ENCODE measurements around the gene SRPRB. TPM values are rescaled to one million over a fixed set of nuclear protein-coding genes. Genes with fewer than 3 reads are reported as not detected.

Gene SRPRB
- polyA plus RNA-seq, 1 donor, result 55.9 TPM

DNA sequence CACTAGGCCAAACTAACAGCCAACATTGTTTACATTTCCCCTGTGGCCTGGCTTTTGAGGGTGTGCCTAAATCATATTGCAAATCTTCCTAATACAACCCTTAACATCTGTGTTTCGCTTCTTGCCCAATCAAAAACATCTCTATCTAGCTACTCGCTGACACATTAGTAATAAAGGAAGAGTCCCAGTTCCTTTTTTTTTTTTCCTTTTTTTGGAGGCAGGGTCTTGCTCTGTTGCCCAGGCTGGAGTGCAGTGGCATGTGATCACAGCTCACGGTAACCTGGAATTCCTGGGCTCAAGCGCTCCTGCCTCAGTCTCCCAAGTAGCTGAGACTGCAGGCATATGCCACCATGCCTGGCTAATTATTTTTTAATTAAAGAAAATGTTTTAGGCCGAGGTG is 2.1 kb upstream of the SRPRB start:
- no CpG with 5 or more reads among the region's 5 CpGs for WGBS (ENCODE audit: insufficient coverage, low lambda C conversion rate)
- no peak overlapping the region for H3K27ac ChIP-seq (ENCODE audit: low read length)
- H3K27me3 ChIP-seq (ENCODE audit: control insufficient read depth, insufficient read depth, low read length), result peaks cover 9% of the 10 kb centered on the region
- DNase-seq, result no peak
- no peaks in the 10 kb centered on the region for H3K9me3 ChIP-seq (ENCODE audit: control insufficient read depth, low read depth, low read length)
- no peak overlapping the region for H3K4me3 ChIP-seq (ENCODE audit: low read length)
- H3K4me1 ChIP-seq (ENCODE audit: control insufficient read depth, insufficient read depth, low read length), result no peaks in the 10 kb centered on the region
- H3K36me3 ChIP-seq (ENCODE audit: control insufficient read depth, insufficient read depth, low read length), result peaks cover 7% of the 10 kb centered on the region

DNA sequence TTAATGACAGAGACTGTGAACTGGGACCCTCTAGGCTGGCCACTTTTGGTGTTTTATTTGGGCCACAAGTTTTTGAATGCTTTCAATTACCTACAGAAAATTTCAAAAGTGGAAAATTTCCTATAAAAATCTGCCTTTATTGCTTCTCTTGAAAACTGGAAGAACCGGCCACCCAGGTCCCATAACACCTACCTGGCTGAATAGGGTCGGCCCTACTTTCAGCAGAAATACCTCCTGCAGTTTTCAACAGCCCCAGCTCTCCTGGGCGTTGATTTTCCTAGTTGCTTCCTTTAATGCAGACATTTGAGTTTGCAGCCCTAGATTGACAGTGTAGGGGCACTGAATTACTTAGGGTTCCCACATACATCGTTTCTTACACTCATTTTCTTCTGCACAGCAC is 719 bp upstream of the SRPRB start:
- no peaks in the 10 kb centered on the region for H3K4me1 ChIP-seq (ENCODE audit: control insufficient read depth, insufficient read depth, low read length)
- whole genome bisulfite sequencing (ENCODE audit: insufficient coverage, low lambda C conversion rate), result 33% methylated on average over 1 of the region's 4 CpGs
- no peak for DNase-seq

DNA sequence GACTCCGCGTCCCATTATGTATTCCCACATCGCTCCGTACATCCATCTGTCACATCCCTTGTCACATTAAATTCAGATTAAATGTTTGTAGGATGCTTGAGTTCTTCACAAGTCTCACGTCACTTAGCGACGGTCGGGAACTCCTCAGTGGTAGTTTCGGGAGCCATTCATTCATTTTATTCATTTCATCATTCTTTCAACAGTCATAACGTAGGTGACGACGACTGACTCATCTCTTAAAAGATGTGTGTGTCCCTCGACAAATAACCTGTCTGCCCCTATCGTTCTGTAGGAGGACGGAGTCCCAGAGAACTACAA is 272 bp upstream of the SRPRB start:
- H3K4me3 ChIP-seq (ENCODE audit: low read length), result peak overlapping the region; percentile 90
- H3K4me1 ChIP-seq (ENCODE audit: control insufficient read depth, insufficient read depth, low read length), result no peaks in the 10 kb centered on the region
- no peaks in the 10 kb centered on the region for H3K9me3 ChIP-seq (ENCODE audit: control insufficient read depth, low read depth, low read length)
- peaks cover 8% of the 10 kb centered on the region for H3K27me3 ChIP-seq (ENCODE audit: control insufficient read depth, insufficient read depth, low read length)
- WGBS (ENCODE audit: insufficient coverage, low lambda C conversion rate), result no CpG with 5 or more reads among the region's 15 CpGs
- H3K36me3 ChIP-seq (ENCODE audit: control insufficient read depth, insufficient read depth, low read length), result peaks cover 12% of the 10 kb centered on the region
- H3K27ac ChIP-seq (ENCODE audit: low read length), result no peak overlapping the region
- no peak for DNase-seq

More for the DNA sequence above, 719 bp upstream of the SRPRB start:
- H3K36me3 ChIP-seq (ENCODE audit: control insufficient read depth, insufficient read depth, low read length), result peaks cover 8% of the 10 kb centered on the region
- peaks cover 9% of the 10 kb centered on the region for H3K27me3 ChIP-seq (ENCODE audit: control insufficient read depth, insufficient read depth, low read length)
- H3K27ac ChIP-seq (ENCODE audit: low read length), result no peak overlapping the region
- H3K9me3 ChIP-seq (ENCODE audit: control insufficient read depth, low read depth, low read length), result no peaks in the 10 kb centered on the region
- peak overlapping the region; percentile 90 for H3K4me3 ChIP-seq (ENCODE audit: low read length)

DNA sequence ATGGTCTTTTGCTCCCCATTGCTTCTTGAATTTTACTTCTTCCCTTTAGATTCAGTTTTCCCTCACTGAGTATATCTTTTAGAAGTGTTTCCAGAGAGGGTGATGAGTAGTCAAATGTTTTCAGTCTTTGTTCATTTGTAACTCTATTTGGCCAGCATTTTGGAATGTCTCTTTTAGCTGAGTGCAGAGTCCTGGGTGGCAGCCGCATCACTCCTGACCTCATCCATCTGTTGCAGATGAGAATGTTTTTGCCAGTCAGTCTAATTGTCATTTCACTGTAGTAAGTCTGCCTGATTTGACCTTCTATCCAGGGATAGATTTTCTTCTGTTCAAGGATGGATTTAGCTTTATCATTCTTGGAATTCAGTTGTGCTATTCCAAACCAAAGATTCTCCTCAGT is 7.3 kb downstream of the SRPRB start:
- peaks cover 43% of the 10 kb centered on the region for H3K36me3 ChIP-seq (ENCODE audit: control insufficient read depth, insufficient read depth, low read length)
- no peaks in the 10 kb centered on the region for H3K4me1 ChIP-seq (ENCODE audit: control insufficient read depth, insufficient read depth, low read length)
- no CpG with 5 or more reads among the region's 1 CpG for WGBS (ENCODE audit: insufficient coverage, low lambda C conversion rate)

DNA sequence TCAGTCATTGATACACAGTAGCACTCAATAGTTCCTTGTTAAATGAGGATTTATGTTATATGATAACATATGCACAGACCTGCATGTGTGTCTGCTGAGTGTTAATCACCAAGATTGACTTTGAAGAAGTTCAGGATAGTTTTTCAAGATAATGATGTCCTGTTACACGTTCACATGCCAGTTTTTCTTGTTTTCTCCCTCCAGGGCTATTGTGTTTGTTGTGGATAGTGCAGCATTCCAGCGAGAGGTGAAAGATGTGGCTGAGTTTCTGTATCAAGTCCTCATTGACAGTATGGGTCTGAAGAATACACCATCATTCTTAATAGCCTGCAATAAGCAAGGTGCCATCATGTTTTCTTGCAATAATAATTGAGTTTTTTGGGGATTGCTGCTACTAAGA is 9.8 kb downstream of the SRPRB start:
- no peak overlapping the region for H3K27ac ChIP-seq (ENCODE audit: low read length)
- no peak overlapping the region for H3K4me3 ChIP-seq (ENCODE audit: low read length)
- H3K27me3 ChIP-seq (ENCODE audit: control insufficient read depth, insufficient read depth, low read length), result no peaks in the 10 kb centered on the region
- 71% methylated on average over 1 of the region's 2 CpGs for WGBS (ENCODE audit: insufficient coverage, low lambda C conversion rate)
- no peaks in the 10 kb centered on the region for H3K9me3 ChIP-seq (ENCODE audit: control insufficient read depth, low read depth, low read length)
- no peaks in the 10 kb centered on the region for H3K4me1 ChIP-seq (ENCODE audit: control insufficient read depth, insufficient read depth, low read length)
- DNase-seq, result no peak
- H3K36me3 ChIP-seq (ENCODE audit: control insufficient read depth, insufficient read depth, low read length), result peaks cover 50% of the 10 kb centered on the region

More for the DNA sequence above, 7.3 kb downstream of the SRPRB start:
- Histone ChIP-seq H3K27ac (ENCODE audit: low read length) (no peak overlapping the region), H3K9me3 (ENCODE audit: control insufficient read depth, low read depth, low read length) (no peaks in the 10 kb centered on the region), H3K27me3 (ENCODE audit: control insufficient read depth, insufficient read depth, low read length) (no peaks in the 10 kb centered on the region), H3K4me3 (ENCODE audit: low read length) (no peak overlapping the region)
- no peak for DNase-seq

DNA sequence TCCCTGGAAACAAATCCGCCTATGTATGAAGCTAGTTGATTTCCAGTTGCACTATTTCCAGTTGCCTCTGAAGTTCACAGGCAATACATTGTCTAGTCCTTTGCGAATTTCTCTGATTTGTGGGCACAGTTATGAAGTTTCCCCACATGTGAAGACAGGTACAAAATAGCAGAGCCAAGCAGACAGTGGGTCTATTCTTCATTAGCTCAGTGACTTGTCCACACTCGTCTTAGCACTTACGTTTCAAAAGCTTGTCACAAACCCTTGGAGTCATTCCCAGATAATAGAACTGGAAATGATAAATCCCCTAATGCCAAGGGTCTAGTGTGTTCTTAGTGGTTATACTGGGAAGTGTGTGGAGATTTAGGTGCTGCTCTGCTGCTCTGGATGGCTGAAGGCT is 14.5 kb downstream of the SRPRB start:
- H3K27ac ChIP-seq (ENCODE audit: low read length), result no peak overlapping the region
- H3K27me3 ChIP-seq (ENCODE audit: control insufficient read depth, insufficient read depth, low read length), result no peaks in the 10 kb centered on the region
- H3K9me3 ChIP-seq (ENCODE audit: control insufficient read depth, low read depth, low read length), result no peaks in the 10 kb centered on the region
- no peak overlapping the region for H3K4me3 ChIP-seq (ENCODE audit: low read length)
- WGBS (ENCODE audit: insufficient coverage, low lambda C conversion rate), result no CpG with 5 or more reads among the region's 4 CpGs
- H3K36me3 ChIP-seq (ENCODE audit: control insufficient read depth, insufficient read depth, low read length), result peaks cover 77% of the 10 kb centered on the region
- DNase-seq, result no peak
- H3K4me1 ChIP-seq (ENCODE audit: control insufficient read depth, insufficient read depth, low read length), result no peaks in the 10 kb centered on the region

DNA sequence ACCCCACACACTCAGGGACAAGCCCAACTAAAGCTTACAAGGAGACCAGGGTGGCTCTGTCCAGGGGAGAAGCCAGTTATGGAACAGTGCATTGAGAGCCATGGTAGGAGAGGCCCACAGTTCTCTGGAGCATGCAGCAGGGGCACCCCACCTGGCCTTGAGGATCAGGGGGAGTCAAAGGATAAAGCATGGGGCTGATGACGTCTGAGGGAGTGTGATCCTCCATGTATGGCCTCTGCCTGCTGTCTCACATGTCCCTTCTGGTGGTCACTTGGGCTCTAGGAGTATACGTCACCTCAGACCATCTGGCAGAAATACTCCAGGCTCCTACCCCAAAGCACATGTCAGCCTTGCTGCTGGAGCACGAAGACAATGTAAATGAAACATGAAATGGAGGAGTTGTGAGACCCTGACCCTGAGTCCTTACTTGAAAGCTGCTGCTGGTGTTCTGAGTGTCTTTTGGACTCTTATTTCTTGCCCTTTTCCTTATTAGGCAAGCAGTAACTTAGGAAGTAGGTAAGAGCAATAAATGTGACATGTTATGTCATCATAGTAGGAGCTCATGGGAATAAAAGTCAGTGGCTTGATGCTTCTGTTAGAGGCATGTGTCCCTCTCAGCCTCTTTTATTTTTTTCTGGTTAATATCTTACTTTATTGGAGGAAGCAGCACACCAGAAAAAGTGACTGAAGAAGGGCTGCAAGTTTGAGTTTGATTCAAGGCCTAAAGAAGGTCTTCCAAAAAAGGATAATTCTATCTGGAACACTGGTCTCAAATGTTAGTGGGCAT is 15.5 kb downstream of the SRPRB start:
- peaks cover 70% of the 10 kb centered on the region for H3K36me3 ChIP-seq (ENCODE audit: control insufficient read depth, insufficient read depth, low read length)
- no peaks in the 10 kb centered on the region for H3K27me3 ChIP-seq (ENCODE audit: control insufficient read depth, insufficient read depth, low read length)
- peak in 1 of 2 donors; percentile 6 for DNase-seq
- H3K4me1 ChIP-seq (ENCODE audit: control insufficient read depth, insufficient read depth, low read length), result no peaks in the 10 kb centered on the region
- H3K4me3 ChIP-seq (ENCODE audit: low read length), result no peak overlapping the region
- H3K27ac ChIP-seq (ENCODE audit: low read length), result no peak overlapping the region
- WGBS (ENCODE audit: insufficient coverage, low lambda C conversion rate), result no CpG with 5 or more reads among the region's 3 CpGs
- H3K9me3 ChIP-seq (ENCODE audit: control insufficient read depth, low read depth, low read length), result no peaks in the 10 kb centered on the region

DNA sequence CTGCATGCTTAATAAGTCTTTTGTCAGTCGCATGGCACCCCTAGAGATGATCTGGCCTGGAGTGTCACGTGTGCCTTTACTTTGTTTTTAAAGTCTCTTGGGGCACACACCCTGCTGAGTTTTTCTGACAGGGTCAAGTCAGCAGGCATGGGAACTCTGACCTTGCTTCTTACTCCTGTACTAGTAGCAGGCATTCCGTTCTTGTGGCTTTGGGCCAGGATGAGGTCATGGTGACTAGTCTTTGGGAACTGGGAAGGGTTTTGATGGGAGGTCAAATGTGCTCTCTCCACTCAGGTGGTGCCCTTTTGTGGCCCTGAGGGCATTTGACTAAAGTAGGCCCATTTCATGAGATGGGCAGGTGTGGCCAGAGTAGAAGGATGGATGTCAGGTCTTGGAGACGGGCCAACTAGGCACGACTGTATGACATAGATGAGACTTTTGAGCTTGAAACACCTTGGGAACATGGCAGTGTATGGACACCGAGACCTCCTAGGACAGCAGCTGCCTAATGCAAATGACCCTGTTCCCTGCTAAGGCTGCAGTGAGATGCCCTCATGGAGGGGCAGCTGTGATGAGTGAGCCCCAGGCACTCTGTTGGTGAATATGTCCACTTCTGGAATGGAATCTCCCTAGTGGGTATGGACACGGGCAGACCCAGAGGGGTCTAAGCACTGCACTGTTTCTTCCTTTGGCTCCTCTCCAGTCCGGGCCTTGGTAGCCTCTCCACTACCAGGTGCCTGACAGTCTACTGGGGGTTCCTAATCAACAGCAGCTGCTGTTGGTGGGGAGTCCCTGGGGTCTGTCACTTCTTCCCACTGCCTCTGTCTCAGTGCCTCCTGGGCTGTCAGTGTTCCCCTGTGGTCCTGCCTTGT is 16.4 kb downstream of the SRPRB start:
- peak in 1 of 2 donors; percentile 12 for DNase-seq
- no peaks in the 10 kb centered on the region for H3K9me3 ChIP-seq (ENCODE audit: control insufficient read depth, low read depth, low read length)
- H3K27me3 ChIP-seq (ENCODE audit: control insufficient read depth, insufficient read depth, low read length), result no peaks in the 10 kb centered on the region
- no peaks in the 10 kb centered on the region for H3K4me1 ChIP-seq (ENCODE audit: control insufficient read depth, insufficient read depth, low read length)
- no CpG with 5 or more reads among the region's 8 CpGs for WGBS (ENCODE audit: insufficient coverage, low lambda C conversion rate)
- H3K36me3 ChIP-seq (ENCODE audit: control insufficient read depth, insufficient read depth, low read length), result peaks cover 65% of the 10 kb centered on the region
- H3K27ac ChIP-seq (ENCODE audit: low read length), result no peak overlapping the region
- H3K4me3 ChIP-seq (ENCODE audit: low read length), result no peak overlapping the region

DNA sequence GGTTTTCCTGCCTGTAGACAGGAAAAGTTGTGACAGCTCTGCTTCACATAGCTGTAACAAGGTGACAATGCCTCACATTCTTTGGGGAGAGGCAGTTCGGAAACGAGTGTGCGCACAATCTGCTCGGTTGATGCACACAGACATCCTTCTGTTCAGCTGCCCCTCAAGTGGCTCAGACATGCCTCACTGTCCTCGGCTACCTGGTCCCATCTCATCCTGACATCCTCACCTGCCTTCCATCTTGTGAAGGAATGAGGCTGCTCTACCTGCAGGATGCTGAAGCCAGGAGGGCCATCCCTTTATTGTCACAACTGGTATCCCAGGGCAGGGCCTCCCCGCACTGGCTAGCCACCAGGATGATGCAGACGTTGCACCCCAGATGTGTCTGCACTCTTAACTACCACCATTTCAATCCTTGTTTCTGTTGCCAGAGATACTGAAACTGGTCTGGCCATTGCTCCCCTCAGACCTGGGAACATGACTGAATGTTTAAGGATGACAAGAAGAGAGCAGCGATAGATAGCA is 19.4 kb downstream of the SRPRB start:
- Histone ChIP-seq H3K4me3 (ENCODE audit: low read length) (no peak overlapping the region), H3K27me3 (ENCODE audit: control insufficient read depth, insufficient read depth, low read length) (no peaks in the 10 kb centered on the region), H3K4me1 (ENCODE audit: control insufficient read depth, insufficient read depth, low read length) (no peaks in the 10 kb centered on the region), H3K9me3 (ENCODE audit: control insufficient read depth, low read depth, low read length) (no peaks in the 10 kb centered on the region), H3K27ac (ENCODE audit: low read length) (no peak overlapping the region), H3K36me3 (ENCODE audit: control insufficient read depth, insufficient read depth, low read length) (peaks cover 46% of the 10 kb centered on the region)
- no CpG with 5 or more reads among the region's 8 CpGs for WGBS (ENCODE audit: insufficient coverage, low lambda C conversion rate)
- DNase-seq, result no peak

DNA sequence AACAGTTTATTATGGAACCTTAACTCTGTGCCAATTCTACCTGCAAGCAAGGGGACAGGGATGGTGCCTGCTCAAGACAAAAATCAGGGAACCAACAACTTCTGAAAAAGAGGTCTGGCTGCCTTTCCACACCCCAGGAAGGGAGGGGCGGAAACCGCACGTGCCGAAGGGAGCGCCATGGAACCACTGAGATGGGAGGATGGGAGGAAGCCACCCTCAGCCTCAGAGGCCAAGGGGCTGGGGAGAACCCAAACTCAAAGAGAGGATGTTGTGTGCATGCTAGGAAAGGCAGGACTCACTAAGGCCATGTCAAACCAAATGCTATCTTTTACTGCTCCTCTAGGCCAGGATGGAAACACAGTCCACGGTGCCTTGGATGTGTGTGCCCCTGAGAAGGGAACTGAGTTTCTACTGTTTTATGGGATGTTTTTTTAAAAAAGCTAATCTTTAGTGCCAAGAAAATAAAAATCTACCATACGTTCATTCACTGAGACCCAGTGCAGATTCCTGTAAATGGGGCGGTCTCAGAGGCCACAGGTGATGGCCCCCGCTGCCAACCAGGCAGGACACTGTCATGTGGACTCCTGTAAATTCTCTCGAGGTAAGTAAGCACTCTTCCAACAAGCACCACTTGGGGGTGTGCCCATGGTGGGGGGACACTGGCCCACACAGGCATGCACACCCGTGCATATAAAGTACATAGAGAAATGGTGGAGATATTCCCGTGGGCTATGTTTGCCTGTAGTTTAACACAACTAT is 20.5 kb downstream of the SRPRB start:
- no peak overlapping the region for H3K27ac ChIP-seq (ENCODE audit: low read length)
- DNase-seq, result no peak
- peaks cover 35% of the 10 kb centered on the region for H3K36me3 ChIP-seq (ENCODE audit: control insufficient read depth, insufficient read depth, low read length)
- no peaks in the 10 kb centered on the region for H3K27me3 ChIP-seq (ENCODE audit: control insufficient read depth, insufficient read depth, low read length)
- no peak overlapping the region for H3K4me3 ChIP-seq (ENCODE audit: low read length)
- H3K4me1 ChIP-seq (ENCODE audit: control insufficient read depth, insufficient read depth, low read length), result no peaks in the 10 kb centered on the region
- no peaks in the 10 kb centered on the region for H3K9me3 ChIP-seq (ENCODE audit: control insufficient read depth, low read depth, low read length)
- no CpG with 5 or more reads among the region's 12 CpGs for WGBS (ENCODE audit: insufficient coverage, low lambda C conversion rate)

All from large intestine (tissue), 3 donors.